GM19239 (cell line): Measurements from ENCODE around the gene ESR1.
"Not testable (repeated sequence)": the region's sequence is repeated elsewhere in the genome, so short reads cannot be mapped to it uniquely, and the experiment has no call there.

Experiments used
- DNase-seq: peaks from one replicate; pipeline ENCODE4 v3.0.0; 2011; ENCODE audit warnings: low spot score; ENCODE audit not compliant: insufficient read length
- FAIRE-seq: peaks from 2 replicates; lab custom pipeline; 2011; peaks lifted over from hg19 to GRCh38; lab: Jason Lieb, UNC

Gene ESR1

DNA sequence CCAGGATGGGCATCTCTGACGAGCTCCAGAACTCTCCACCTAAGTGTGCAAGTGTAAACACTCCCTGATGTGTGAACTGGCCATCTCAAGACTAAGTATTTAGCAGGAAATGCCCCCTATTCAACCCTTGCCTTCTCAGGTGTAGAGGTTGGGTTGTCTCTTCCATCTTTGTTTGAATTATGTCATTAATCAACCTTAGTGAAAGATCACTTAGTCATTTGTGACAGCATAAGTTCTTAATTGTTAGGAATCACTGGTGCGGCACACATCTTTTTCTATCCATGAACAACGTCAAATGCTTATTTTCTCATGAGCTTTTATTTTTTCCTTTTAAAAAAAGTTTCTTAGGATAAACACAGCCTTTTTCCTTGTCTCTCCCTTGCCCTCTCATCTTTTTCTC, 151.6 kb downstream of the ESR1 start:
- FAIRE-seq: no peak
- no peak for DNase-seq

DNA sequence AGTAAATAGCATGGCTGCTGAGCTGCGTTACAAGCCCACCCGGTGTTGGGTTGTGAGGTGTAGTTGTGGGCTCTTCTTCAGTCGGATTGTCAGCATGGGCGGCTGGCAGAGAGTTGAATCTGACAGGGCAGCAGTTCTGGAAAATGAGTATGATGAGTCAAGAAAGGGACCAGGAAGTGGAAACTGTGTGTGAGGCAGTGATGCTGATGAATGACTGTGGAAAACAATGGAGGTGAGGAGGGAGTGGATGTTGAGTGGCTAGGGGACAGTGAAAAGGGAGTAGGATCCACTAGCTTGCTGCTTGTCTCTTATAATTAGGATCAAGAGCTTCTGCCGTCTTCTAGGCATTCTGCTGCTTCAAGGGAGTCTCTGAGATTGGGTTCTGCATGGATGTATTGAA, 154.3 kb downstream of the ESR1 start:
- DNase-seq (no peak), FAIRE-seq (no peak)

DNA sequence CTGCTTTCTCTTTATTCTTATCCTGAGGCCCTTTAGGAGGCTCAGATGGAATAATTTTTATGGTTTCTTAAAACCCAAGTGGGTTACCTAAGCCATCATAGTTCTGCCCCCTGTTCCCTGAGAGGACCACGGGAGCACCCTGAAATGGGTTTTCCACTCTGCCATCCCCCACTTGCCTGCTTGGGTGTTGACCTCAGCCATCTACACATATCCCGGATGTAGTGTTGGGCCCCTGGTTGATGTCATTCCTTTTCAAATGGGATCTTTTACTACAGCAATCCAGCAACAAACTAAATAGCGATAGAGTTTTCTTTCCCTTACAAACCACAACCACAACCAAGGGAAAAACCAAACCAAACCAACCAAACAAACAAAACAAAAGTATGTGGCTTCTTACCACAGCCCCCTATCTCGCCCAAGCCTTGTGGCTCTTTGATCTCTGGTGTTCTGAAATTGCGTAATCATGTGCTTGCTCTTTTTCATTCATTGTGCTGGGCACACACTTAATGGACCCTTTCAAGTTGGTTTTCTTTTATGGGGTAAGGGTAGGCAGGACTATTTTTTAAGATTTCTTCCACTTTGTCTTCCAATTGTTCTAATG, 154.9 kb downstream of the ESR1 start:
- FAIRE-seq: no peak
- DNase-seq: no peak

DNA sequence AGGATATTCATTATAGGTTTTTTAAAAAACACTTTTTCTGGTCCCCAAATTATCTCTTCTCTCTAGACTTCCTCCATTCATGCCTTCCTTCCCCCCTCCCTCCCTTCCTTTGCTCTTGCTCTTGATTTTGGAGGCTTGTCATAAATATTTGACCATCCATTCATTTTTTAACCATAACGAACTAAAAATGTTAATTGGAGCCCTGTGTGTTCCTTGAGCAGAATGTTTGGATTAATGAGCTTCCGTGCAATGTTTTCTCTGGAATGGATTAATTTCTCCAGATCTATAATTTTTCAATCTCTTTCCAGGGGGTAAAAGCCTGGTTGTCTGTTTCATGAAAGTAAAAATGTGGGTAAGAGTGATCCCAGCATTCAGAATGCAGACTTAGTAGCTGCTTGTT, 155.5 kb downstream of the ESR1 start:
- FAIRE-seq (no peak), DNase-seq (no peak)

DNA sequence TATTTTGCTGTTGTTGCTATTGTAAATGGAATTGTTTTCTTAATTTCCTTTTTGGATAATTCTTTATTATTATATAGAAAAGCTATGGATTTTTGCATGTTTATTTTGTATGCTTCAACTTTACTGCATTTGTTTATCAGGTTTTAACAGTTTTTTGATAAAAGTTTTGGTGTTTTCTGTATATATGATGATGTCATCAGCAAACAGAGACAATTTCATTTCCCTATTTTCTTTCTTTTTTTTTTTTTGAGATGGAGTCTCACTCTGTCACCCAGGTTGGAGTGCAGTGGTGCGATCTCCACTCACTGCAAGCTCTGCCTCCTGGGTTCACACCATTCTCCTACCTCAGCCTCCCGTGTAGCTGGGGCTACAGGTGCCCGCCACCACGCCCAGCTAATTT, 156.9 kb downstream of the ESR1 start:
- DNase-seq, FAIRE-seq: not testable (repeated sequence)

DNA sequence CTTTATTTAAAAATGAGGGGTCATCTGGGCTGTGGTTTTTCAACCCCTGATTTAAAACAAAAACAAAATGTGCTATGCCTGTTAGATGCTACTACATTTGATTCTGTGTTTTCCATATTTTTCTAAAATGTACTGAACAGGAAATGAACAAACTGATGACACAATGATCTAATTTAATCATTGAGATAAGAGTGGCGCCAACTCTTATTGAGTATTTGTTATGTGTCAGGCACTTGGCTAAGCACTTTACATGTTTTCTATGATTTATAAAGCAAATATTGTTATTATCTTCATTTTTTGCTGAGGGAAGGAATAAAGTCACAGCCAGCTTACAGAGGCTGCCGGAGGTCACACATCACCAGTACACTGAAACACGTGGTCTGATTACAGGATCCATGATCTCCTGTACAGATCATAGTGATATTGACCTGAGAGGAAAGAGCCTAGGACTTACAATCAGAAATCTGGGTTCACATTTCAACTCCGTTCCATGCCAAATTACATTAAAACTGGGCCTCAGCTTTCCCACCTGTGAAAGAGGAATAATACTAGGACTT, 166.7 kb downstream of the ESR1 start:
- DNase-seq (no peak), FAIRE-seq (no peak)

DNA sequence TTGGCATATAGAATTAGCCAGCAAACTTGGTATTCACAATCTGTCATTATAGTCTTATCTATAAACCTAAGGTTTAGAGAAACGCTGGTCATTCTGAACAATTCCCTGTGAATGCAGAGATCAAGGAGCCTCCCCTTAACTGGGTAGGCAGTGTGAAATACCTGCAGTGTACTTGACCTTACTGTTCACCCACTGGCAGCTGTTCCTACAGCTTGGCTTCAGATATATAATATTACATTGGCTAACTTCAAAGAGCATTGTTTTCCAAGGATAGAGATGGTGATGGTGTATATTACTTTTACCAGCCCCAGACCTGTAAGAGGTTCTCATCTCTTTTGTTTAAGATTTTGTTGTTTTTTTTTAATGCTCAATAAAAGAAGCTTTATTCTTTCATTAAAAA, 168.3 kb downstream of the ESR1 start:
- FAIRE-seq (no peak), DNase-seq (no peak)

DNA sequence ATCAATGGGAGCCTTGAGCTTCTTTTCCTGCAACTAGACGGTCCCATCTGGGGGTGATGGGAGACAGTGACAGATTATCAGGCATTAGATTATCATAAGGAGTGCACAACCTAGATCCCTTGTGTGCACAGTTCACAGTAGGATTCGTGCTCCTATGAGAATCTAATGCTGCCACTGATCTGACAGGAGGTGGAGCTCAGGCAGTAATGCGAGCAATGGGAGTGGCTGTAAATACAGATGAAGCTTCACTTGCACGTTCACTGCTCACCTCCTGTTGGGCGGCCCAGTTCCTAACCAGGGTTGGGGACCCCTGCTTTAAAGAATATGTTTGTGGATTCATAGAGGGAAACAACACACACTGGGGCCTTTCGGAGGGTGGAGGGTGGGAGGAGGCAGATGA, 180.7 kb downstream of the ESR1 start:
- DNase-seq, FAIRE-seq: not testable (repeated sequence)

DNA sequence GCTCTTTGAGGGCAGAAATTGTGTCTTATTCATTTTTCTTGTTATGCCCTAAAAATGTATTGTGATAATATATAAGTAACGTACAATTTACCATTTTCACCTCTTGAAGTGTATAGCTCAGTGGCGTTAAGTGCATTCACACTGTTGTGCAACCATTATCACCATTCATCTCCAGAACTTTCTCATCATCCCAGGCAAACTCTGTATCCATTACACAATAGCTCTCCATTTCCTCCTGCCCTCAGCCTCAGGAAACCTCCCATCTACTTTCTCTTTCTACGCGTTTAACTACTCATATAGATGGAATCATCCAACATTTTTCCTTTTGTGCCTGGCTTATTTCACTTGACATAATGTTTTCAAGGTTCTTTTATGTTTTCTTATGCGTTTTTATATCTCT, 184.6 kb downstream of the ESR1 start:
- no peak for DNase-seq
- no peak for FAIRE-seq

DNA sequence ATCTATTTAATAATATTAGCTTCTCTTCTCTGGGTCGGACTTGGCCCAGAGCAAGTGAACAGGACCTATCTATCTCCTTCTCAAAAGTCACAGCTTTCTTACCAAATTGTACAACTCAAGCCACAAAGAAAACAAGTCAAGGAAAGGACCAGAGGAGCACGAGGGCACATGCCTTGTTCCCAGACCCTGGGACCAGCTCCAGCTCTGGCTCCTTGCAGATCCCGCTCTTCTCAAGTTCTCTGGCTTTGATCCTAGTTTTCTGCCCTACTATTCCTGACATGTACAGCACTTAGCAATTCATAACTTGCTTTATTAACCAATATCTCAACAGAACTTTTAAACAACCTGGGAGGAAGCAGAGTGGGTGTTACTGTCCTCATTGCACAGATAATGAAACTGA, 185.9 kb downstream of the ESR1 start:
- no peak for FAIRE-seq
- no peak for DNase-seq

DNA sequence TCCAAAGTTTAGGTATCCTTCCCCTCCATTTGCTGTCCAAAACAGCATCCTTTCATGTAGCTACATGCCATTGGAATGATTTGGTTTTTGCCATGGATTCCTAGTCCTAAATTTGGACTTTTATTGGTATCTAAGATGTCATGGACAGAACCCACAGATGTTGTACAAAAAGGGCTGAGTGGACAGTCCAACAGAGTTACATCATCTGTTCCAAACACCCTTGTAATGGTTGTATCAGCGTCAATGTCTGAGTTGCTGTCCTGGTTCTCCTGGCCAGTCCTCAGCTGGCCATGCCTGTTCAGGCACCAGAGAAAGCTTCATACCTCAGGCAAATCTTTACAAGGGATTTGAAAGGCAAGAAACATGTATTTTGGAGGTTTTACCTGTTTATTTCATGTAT, 191.3 kb downstream of the ESR1 start:
- no peak for DNase-seq
- FAIRE-seq: no peak

DNA sequence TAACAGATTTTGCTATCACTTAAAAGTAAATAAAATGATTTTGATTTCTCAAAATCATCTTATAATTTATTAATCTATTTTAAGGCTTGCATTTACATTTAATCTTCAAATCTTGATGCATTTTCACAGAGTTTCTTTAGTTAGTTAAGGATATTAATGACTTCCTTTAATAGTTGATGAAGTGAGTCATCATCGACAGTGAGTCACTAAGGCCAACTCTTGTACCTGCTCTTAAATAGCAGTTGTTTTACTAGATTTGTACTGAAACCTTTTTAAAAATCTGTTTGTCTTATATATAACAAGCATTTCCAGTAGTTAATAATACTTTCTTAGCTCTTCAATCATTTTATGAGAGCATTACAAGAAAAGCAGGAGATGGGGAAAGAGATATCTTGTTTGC, 191.7 kb downstream of the ESR1 start:
- DNase-seq (no peak), FAIRE-seq (no peak)

DNA sequence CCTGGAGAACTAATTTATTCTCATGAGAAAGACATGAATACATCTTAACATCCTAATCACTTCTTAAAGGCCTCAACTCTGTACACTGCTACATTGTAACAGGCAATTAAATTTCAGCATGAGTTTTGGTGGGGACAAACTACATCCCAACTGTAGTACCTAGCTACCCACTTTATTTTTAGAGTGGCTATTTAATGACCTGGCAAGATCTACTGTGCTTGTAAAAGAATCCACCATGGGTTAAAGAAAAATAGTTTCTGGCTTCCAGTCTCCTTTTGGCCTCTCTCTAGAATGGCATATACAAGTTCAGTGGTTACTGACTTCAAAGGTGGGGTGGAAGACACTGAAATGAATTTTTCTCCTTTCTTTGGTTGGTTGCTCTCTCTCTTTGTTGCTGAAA, 193.9 kb downstream of the ESR1 start:
- DNase-seq (no peak), FAIRE-seq (no peak)

DNA sequence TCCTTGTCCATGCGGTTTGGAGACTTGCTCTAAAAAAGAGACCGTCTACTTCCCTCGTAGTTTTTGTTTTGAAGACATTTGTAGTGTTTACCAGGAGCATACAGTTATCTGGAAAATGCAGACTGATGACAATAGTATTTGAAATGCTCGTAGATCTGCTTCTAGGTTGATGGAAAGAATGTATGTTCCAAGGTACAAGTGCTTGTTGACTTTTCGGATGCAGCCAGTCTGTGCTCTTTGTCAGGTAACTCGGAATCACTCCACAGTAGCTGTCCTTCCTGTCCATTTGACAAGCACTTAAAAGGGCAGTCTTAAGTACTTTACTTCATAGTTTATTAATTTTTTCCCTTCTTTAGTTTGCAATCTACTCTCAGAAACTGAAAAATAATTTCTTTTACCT, 194.8 kb downstream of the ESR1 start:
- FAIRE-seq: no peak

DNA sequence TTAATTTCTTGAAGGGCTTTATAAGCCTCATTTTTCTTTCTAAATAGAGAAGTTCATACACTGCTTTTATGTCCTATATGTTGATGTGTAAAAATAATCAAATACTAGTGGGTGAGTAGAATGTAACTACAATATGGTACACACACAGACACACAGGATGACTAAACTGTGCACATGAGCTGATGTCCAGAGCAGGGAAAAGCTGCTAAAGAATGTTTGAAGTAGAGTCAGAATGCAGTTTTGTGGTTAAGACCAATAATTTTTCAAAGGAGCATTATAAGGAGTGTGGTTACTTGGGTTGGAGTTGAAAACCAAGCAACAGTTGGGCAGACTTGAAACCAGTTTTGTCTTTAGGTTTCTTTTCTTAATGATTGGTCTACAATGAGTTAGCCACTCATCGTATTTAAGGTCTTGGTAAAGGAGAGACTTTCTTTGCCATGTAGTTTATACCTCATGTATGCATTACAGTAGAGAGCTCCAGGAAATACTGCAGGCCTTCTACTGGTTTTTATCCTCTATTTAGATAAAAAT, 196.6 kb downstream of the ESR1 start:
- DNase-seq: no peak
- FAIRE-seq: no peak

More for the DNA sequence above, 194.8 kb downstream of the ESR1 start:
- DNase-seq: no peak

DNA sequence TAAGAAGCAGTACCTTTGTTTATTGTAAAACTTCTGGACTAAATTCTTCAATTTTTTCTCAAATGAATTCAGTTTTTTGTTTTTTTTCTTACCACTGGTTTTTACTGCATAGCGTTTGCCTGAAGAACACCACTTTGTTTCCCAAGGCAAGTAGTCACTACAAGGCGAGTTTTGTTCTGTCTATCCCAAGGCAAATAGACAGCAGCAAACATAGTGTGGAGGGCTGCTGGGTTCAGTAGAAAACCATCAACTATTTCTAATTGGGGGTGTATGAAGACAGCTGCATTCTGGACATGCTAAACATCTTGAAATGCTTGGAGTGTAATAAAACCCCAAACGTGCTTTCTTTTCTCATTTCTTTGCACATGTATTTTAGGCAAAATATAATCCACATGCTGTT, 197.4 kb downstream of the ESR1 start:
- no peak for FAIRE-seq
- no peak for DNase-seq

DNA sequence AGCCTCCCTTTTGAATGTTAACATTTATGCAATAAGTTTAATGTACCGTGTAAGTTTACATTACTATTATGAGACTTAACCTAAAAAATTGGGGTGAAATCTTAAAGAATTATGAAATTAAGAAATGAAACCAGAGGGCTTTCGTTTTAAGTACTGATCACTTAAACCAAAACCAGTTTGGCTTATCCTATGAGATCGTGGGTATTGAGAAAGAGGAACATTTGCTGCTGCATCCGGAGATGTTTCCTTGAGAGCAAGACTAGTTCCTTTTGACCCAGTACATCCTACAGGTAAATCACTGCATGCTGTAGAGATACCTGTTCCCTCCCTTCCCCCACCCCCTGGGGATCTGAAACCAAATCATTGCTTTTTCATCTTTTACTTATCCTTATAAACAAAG, 201.3 kb downstream of the ESR1 start:
- DNase-seq: no peak
- no peak for FAIRE-seq

DNA sequence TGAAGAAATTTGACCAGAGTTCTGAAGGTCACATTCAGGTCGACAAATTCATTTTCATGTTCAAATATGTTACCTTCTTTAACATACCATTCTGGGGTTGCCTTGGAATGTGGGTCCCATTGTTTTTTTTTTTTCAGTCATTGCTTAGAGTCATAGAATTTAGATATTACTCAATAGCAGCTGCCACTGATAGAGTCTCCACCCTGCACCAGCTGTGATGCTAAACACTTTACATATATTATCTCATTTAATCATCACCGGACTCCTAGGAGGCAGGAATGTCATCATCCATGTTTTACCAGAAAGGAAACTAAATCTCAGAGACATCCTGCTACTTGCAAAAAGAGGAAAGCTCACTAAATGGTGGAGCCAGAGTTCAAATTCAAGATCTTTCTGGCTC, 204.7 kb downstream of the ESR1 start:
- no peak for FAIRE-seq
- DNase-seq: no peak

DNA sequence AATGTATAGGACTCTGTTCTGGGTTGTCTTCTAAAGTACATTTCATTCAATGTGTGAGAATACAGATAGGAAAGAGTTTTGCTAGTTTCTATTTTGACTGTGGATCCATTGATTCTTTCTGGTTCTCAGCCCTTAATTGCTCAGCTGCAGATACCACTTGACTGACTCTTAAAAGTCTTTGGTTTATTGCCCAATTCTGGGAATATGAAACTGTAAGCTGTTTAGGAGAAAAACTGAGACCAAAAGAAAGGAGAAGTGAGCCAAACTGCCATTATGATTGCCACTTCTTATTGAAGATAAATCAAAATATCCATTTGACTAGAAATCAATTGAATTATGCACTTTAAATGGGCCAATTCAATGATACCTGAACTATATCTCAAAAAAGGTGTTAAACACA, 211.4 kb downstream of the ESR1 start:
- DNase-seq: no peak

DNA sequence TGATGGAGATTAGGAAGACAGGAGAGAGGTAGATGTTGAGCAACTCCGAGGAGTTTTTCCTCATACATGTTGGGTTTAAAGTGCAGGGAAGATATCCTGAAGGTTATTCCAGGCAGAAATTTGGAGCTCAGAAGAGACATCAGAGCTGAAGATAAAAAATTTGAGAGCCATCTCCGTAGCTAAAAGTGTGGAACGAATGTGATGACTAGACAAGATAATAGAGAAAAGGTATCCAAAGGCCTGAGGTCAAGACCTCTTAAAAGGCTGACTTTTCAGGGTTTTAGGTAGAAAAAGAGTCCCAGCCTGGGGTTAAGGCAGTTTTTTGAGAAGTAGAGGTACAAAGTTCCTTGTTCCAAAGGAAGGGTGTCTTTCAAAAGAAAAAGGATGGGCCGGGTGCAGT, 214.8 kb downstream of the ESR1 start:
- no peak for FAIRE-seq

More for the DNA sequence above, 211.4 kb downstream of the ESR1 start:
- no peak for FAIRE-seq

DNA sequence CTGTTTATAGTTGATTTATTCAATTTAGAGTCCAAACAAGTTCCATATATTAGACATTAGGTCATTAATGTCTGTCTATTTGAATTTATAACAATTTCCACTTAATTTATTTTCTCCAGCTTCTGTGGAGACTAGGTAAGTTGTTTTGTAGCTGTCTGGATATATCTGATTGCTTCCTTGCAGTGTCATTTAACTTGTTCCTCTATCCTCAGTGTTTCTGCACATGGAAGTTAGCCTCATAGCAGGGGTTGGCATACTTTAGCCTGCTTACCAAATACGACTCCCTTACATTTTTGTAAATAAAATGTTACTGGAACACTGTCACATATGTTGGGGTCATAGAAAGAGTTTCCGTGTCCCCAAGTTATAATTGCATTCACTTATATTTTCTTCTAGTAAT, 216.1 kb downstream of the ESR1 start:
- DNase-seq (no peak), FAIRE-seq (no peak)

More for the DNA sequence above, 214.8 kb downstream of the ESR1 start:
- no peak for DNase-seq

DNA sequence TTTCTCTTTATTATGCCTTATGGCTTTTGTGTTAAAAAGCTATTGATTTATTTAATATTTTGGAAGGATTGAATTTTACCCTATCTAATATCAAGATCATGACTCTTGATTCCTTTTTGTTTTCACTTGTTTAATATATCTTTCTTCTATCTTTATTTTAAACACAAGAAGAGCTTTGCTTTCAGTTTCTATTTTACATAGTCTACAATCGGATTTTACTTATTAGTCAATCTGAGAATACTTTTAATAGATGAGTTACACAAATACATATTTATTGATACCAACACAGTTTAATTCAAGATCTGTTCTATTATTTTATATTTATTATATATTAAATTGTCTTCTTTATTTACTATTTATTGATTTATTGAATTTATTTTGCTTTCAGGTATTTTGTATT, 218.8 kb downstream of the ESR1 start:
- FAIRE-seq (no peak), DNase-seq (no peak)
